Measurements from ENCODE around the gene ARL15. TPM values are rescaled to one million over a fixed set of nuclear protein-coding genes. Genes with fewer than 3 reads are reported as not detected.

ARL15 gene
- polyA plus RNA-seq, 3 donors from 2014 or later = 15.0 to 20.3 (median 16.2) TPM

DNA sequence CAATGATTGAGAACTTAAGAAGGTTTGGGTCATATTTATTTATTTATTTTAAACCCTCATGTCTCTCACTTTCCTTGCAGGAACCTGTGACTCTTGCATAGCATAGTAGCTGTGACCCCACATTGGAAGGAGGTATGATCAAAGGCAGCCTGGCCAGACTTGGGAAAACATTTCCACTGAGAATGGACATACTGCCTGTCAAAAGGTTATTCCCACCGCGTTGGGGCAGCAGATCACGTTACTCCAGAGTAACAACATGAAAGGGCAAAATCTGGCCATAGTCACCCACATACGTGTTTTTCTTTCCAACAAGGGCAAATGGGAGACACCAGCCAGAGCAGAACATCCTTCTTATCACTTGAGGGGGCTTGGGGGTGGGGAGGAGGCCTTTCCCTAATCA lies 95.7 kb downstream of the ARL15 start:
- Mint-ChIP-seq H3K36me3 (no peaks in the 10 kb centered on the region), H3K4me3 (no peak overlapping the region), H3K27me3 (ENCODE audit: low read depth in 3 of 3) (no peaks in the 10 kb centered on the region), H3K4me1 (peaks cover 21 to 39% of the 10 kb centered on the region in 2 donors), H3K9me3 (no peaks in the 10 kb centered on the region), H3K27ac (no peak overlapping the region)
- DNase-seq = no peak

DNA sequence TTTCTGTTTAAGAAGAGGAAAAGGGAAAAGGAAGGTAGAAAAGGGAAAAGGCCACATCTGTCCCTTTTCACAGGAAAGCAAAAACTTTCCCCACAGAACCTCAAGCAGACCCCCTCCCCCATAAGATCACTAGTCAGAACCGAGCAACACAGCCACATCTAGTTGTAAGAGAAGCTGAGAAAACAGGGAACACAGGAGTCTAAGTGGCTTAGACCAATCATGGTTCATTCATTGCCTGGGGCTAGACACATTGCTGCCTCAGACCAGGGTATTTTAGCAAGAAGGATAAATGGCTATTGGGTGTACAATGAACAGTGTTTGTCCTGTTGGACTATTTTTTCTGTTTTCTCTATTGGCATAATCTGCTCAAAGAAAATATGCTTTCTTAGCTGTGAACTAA lies 98.0 kb downstream of the ARL15 start:
- H3K9me3 Mint-ChIP-seq = no peaks in the 10 kb centered on the region
- H3K27ac Mint-ChIP-seq = no peak overlapping the region
- no peaks in the 10 kb centered on the region for H3K36me3 Mint-ChIP-seq
- DNase-seq = no peak
- H3K27me3 Mint-ChIP-seq (ENCODE audit: low read depth in 3 of 3) = no peaks in the 10 kb centered on the region
- no peak overlapping the region for H3K4me3 Mint-ChIP-seq
- H3K4me1 Mint-ChIP-seq = peaks cover 25 to 56% of the 10 kb centered on the region in 2 donors

DNA sequence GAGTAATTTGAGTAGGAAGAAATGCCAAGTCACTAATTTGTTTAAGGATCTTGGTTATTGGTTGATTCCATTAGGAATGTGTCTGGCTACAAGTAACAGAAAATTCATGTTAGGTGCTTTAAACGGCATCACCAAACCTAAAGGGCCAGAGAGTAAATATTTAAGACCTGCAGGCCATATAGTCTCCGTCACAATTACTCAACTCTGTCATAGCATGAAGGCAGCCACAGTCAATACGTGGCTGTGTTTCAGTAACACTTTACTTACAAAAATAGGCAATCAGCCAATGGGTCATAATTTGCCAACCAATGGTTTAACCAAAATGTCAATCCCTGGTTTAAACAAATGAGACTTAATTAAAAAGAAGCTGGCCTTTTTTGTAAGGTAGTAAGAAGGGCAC lies 98.5 kb downstream of the ARL15 start:
- no peak overlapping the region for H3K27ac Mint-ChIP-seq

DNA sequence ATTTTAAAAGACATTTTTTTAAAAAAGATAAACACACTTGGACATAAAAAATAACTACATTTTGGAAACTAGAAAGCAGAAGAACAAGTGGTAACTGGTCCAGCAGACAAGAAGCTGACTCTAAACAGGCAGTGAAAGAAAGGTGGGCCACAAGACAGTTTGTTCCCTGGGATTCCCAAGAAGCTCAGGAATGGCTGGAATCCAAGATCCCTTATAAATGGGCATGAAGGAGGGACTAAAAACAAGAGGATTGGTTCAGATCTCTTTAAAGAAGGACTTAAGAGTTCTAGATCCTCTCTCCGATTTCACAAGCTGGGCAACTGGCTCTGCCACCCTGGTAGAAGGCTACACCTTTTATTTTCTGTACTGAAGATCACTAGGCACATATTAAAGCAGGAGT lies 102.8 kb downstream of the ARL15 start:
- Mint-ChIP-seq H3K4me3 (no peak overlapping the region), H3K27ac (no peak overlapping the region), H3K9me3 (no peaks in the 10 kb centered on the region), H3K4me1 (peaks cover 30 to 63% of the 10 kb centered on the region in 2 donors), H3K27me3 (ENCODE audit: low read depth in 3 of 3) (no peaks in the 10 kb centered on the region), H3K36me3 (no peaks in the 10 kb centered on the region)
- no peak for DNase-seq

More for the DNA sequence above, 98.5 kb downstream of the ARL15 start:
- no peak overlapping the region for H3K4me3 Mint-ChIP-seq
- DNase-seq = no peak
- no peaks in the 10 kb centered on the region for H3K9me3 Mint-ChIP-seq
- H3K36me3 Mint-ChIP-seq = no peaks in the 10 kb centered on the region
- H3K4me1 Mint-ChIP-seq = peaks cover 28 to 60% of the 10 kb centered on the region in 2 donors
- no peaks in the 10 kb centered on the region for H3K27me3 Mint-ChIP-seq (ENCODE audit: low read depth in 3 of 3)

DNA sequence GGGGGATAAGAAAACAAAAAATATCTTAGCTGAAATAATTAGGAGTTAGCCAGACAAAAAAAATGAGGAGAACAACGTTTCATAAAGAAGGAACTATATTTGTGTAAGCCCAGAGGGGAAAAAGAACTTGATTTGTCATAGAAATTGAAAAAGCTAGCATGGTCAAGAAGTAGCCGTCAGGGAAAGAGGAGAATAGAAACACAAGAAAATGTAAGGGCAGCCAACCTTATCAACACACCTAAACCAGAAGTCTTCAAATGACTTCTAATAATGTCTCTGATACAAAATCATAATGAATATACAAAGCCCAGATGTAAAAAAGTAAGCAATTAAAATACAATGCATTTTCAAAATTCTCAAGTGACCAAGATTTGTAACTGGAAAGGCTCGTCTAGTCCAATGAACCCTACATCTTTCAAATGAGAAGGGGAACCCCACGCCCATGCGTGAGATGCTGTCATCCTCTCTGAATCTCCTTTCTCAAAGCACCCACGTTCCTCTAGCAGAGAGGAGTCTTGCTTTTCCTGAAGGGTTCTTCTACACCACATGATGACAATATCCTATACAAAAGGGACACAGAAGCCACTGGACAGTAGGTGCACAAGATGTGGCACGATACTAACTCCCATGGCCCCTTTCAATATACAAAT lies 103.7 kb downstream of the ARL15 start:
- DNase-seq = no peak
- Mint-ChIP-seq H3K27ac (peak overlapping the region in 1 of 6 donors; percentile 31), H3K4me3 (no peak overlapping the region), H3K27me3 (ENCODE audit: low read depth in 3 of 3) (no peaks in the 10 kb centered on the region), H3K9me3 (no peaks in the 10 kb centered on the region), H3K36me3 (no peaks in the 10 kb centered on the region), H3K4me1 (peaks cover 24 to 62% of the 10 kb centered on the region in 2 donors)

DNA sequence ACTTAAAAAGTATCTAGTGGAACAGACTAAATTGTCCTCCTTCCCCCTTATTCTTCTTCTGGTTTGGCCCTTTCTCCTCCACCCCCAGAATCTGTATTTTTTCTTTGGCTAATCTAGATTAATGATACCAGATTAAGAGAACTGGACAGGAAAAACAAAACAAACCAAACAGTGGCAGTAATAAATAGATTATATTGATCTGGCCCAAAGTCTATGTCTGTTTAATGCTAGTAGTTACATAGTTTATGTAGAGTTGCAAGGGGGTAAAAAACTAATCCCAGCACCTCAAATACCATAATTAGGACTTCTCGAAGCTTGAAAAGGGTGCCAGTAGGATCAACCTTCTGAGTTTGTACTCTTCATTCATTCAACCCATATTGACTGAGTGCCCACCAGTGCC lies 104.5 kb downstream of the ARL15 start:
- Mint-ChIP-seq H3K4me1 (peaks cover 23 to 65% of the 10 kb centered on the region in 2 donors), H3K27me3 (ENCODE audit: low read depth in 3 of 3) (peaks cover 0 to 1% (median 0%) of the 10 kb centered on the region in 3 donors), H3K4me3 (no peak overlapping the region), H3K27ac (no peak overlapping the region), H3K9me3 (no peaks in the 10 kb centered on the region), H3K36me3 (no peaks in the 10 kb centered on the region)
- no peak for DNase-seq

DNA sequence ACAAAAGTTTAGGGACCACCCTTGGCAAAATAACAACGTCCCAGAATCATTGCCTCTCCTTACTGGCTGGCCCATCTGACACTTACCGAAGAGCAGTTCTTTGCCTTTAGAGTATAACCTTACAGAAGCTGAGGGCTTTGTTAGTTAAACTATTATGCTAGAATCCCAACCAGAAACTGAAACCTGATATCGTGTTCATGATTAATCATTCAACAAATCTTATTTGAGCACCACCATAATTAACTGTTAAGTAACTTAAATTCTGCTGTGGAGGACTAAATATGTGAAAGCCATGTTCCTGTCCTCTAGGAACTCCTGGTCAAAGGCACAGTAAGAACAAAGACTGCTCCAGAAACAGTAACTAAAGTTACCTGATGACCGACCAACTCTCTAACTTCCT lies 104.9 kb downstream of the ARL15 start:
- no peak overlapping the region for H3K4me3 Mint-ChIP-seq
- no peak for DNase-seq
- peaks cover 23 to 67% of the 10 kb centered on the region in 2 donors for H3K4me1 Mint-ChIP-seq
- H3K27me3 Mint-ChIP-seq (ENCODE audit: low read depth in 3 of 3) = peaks cover 0 to 1% (median 0%) of the 10 kb centered on the region in 3 donors
- H3K27ac Mint-ChIP-seq = no peak overlapping the region
- H3K9me3 Mint-ChIP-seq = no peaks in the 10 kb centered on the region
- no peaks in the 10 kb centered on the region for H3K36me3 Mint-ChIP-seq

DNA sequence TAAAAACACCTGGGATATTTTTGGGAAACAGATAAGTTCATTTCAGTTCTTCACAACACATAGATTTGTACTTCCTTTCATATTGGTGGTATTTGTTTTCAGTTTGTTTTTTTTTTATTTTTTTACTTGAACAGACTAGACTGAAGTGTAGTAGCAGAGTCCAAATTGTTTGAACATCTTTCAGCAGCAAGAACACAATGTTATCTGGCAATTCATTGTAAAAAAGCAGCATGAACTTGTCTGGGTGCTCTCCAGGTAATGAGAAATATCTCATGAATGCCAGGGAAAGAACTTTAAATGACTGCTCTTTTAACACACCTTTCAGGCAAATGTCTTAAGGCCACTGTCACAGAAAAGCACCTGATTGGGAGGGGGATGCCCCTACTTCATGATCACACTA lies 113.4 kb downstream of the ARL15 start:
- no peak overlapping the region for H3K4me3 Mint-ChIP-seq
- H3K36me3 Mint-ChIP-seq = no peaks in the 10 kb centered on the region
- no peak for DNase-seq
- H3K4me1 Mint-ChIP-seq = peaks cover 21 to 61% of the 10 kb centered on the region in 2 donors
- H3K9me3 Mint-ChIP-seq = peaks cover 0 to 3% (median 0%) of the 10 kb centered on the region in 6 donors
- H3K27me3 Mint-ChIP-seq (ENCODE audit: low read depth in 3 of 3) = peaks cover 0 to 1% (median 1%) of the 10 kb centered on the region in 3 donors
- H3K27ac Mint-ChIP-seq = peak overlapping the region in 1 of 6 donors; percentile 75

DNA sequence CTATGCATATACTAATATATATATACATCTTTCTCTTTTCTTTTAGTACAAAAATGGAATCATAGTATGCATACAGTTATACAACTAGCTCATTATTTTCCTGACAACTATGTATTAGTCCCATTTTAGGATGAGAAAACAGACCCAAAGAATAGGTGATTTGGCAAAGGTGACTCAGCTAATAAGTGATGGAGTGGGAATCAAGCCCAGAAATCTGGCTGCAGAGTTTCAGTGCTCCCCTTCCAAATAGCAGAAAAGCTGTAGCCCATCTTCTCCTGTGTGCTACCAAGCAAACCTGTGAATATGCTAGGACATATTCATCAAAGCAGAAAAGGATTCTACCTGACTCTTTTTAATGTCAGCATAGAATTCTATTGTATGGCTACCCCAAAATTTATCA lies 114.7 kb downstream of the ARL15 start:
- Mint-ChIP-seq H3K9me3 (peaks cover 0 to 3% (median 0%) of the 10 kb centered on the region in 6 donors), H3K27ac (no peak overlapping the region), H3K4me3 (no peak overlapping the region), H3K27me3 (ENCODE audit: low read depth in 3 of 3) (peaks cover 0 to 1% (median 0%) of the 10 kb centered on the region in 3 donors), H3K36me3 (no peaks in the 10 kb centered on the region), H3K4me1 (peaks cover 24 to 56% of the 10 kb centered on the region in 2 donors)
- DNase-seq = no peak

DNA sequence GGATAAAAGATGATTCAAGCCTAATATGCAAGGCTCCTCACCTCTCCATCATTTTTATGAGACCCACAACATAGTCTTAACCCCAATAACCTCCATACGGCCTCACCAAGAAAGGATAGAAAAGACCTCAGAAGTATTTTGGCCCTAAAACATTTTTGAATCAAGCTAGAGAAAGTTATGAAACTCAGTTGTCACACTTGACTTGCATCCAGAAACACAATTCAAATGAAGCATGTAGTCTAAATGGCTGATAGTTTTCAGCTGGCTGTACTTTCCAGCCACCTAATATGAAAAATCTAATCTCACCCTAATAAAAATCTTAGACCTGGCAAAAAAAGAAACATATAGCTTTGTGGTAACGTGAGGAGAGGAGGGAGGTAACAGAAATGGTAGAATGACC lies 116.1 kb downstream of the ARL15 start:
- H3K9me3 Mint-ChIP-seq = no peaks in the 10 kb centered on the region
- no peak overlapping the region for H3K4me3 Mint-ChIP-seq
- no peaks in the 10 kb centered on the region for H3K27me3 Mint-ChIP-seq (ENCODE audit: low read depth in 3 of 3)
- H3K36me3 Mint-ChIP-seq = peaks cover 0 to 4% (median 0%) of the 10 kb centered on the region in 3 donors
- no peak for DNase-seq
- no peak overlapping the region for H3K27ac Mint-ChIP-seq
- H3K4me1 Mint-ChIP-seq = peaks cover 24 to 51% of the 10 kb centered on the region in 2 donors

DNA sequence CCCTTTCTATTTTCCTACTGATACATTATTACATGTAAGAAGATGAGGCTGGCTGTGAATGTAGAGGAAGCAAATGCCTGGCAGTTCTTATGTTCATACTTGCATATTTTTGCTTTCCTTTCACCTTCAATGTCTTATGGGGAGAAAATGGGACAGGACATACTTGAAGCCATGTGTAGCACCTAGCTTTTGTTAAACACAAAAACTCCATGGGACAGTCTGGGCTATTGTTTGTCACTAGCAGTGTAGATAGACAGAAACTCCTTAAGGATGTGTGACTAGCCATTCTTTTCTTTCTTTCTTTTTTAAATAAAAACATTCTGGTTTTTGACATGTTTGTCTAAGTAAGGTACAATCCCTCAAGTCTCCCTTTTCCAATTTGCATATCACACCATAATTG lies 122.7 kb downstream of the ARL15 start:
- Mint-ChIP-seq H3K4me3 (no peak overlapping the region), H3K27me3 (ENCODE audit: low read depth in 3 of 3) (no peaks in the 10 kb centered on the region), H3K9me3 (peaks cover 0 to 2% (median 0%) of the 10 kb centered on the region in 6 donors), H3K27ac (no peak overlapping the region), H3K4me1 (peaks cover 18 to 54% of the 10 kb centered on the region in 2 donors), H3K36me3 (peaks cover 0 to 5% (median 0%) of the 10 kb centered on the region in 3 donors)
- DNase-seq = no peak

DNA sequence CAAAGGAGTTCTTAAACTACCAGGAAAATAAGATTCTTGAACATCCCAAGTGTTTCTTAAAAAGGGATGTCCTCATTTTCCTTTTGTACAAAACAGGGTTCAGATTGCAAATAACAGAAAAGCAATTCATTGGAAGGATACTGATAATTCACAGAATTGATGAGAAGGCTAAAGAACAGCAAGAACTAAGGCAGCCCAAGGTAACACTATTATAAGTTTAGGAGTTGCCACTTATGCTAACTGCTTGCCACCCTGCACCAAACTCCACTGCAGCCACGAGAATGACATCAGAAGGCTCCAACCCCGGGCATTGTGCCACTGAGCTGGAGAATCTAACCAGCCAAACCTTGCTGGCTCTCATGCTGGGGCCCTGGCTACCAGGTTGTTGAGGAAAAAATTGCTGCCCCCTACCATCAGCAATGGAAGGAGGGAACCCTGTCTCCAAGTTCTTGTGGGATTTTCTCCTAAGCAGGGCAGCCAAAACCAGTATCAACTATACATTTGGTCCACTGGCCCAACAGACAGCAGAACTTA lies 123.4 kb downstream of the ARL15 start:
- Mint-ChIP-seq H3K4me3 (no peak overlapping the region), H3K9me3 (peaks cover 0 to 2% (median 0%) of the 10 kb centered on the region in 6 donors), H3K27ac (no peak overlapping the region), H3K4me1 (peaks cover 16 to 47% of the 10 kb centered on the region in 2 donors), H3K27me3 (ENCODE audit: low read depth in 3 of 3) (no peaks in the 10 kb centered on the region), H3K36me3 (peaks cover 0 to 5% (median 0%) of the 10 kb centered on the region in 3 donors)
- DNase-seq = no peak

DNA sequence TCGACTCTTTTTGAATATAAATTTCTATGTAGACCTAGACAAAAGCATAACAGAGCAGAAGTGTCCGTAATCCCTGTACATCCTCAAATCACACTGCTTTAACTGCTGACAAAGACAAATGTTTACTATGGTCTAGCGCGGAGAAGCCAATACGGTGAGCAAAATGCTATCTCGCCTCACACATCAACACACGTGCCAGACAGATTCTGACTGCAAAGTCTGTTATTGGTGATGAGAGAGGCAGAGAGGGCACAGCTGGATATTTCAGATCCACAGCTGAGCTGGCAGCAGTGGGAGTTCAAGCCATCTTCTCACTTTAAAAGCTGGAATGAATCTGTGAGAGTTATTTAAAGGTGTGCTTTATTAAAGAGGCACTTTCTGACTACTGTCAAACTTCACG lies 124.3 kb downstream of the ARL15 start:
- peaks cover 0 to 3% (median 0%) of the 10 kb centered on the region in 6 donors for H3K9me3 Mint-ChIP-seq
- peaks cover 0 to 5% (median 0%) of the 10 kb centered on the region in 3 donors for H3K36me3 Mint-ChIP-seq
- DNase-seq = no peak
- H3K4me3 Mint-ChIP-seq = no peak overlapping the region
- H3K4me1 Mint-ChIP-seq = peaks cover 12 to 39% of the 10 kb centered on the region in 2 donors
- H3K27me3 Mint-ChIP-seq (ENCODE audit: low read depth in 3 of 3) = no peaks in the 10 kb centered on the region
- H3K27ac Mint-ChIP-seq = no peak overlapping the region

DNA sequence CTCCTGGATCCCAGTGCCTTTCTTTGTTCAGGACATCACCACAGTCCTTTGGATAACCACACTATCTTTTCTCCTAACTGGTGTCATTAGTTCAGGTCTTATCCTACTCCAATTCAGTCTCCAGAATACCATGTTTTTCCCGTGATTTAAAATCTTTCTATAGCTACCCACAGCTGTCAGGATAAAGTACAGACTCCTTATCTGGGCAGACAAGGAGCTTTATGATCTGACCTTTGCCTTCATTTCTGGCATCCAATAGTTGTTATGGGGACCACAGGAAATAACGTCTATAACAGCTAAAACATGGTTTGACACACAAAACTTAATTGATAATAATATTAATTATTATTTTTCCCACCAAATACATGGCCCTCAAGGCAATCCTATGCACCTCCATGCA lies 125.6 kb downstream of the ARL15 start:
- H3K4me1 Mint-ChIP-seq = peaks cover 15 to 48% of the 10 kb centered on the region in 2 donors
- peaks cover 0 to 5% (median 0%) of the 10 kb centered on the region in 3 donors for H3K36me3 Mint-ChIP-seq
- no peak for DNase-seq
- no peaks in the 10 kb centered on the region for H3K27me3 Mint-ChIP-seq (ENCODE audit: low read depth in 3 of 3)
- peaks cover 0 to 3% (median 0%) of the 10 kb centered on the region in 6 donors for H3K9me3 Mint-ChIP-seq
- H3K4me3 Mint-ChIP-seq = no peak overlapping the region
- H3K27ac Mint-ChIP-seq = no peak overlapping the region

Data from immature natural killer cell (primary cell).